Stimulated activated CD8-positive, alpha-beta memory T cell treated with anti-CD3 and anti-CD28 coated beads, Interleukin-15, amount 100 ng/mL, for 4 hours (primary cell): ENCODE data around the gene SYCE1.
A peak's percentile ranks its signal among the peaks of the same experiment; 100 is the strongest.
"Not testable (repeated sequence)": the region's sequence is repeated elsewhere in the genome, so short reads cannot be mapped to it uniquely, and the experiment has no call there.

ENCODE experiments used
- DNase-seq, 2 donors: peaks; one replicate each; pipeline ENCODE4 v3.0.0-alpha.2; 2020; ENCODE audit warnings: low read depth in 2 of 2

SYCE1 gene

GRCh38 chr10:133557381-133557780 is 8.0 kb downstream of the SYCE1 start:
- no peak for DNase-seq

GRCh38 chr10:133555521-133555920 is 9.9 kb downstream of the SYCE1 start:
- no peak for DNase-seq

- DNase-seq = no peak
These were observed 10.8 kb downstream of the SYCE1 start for GRCh38 chr10:133554600-133554999.

- DNase-seq = no peak
These were observed 20.9 kb downstream of the SYCE1 start for GRCh38 chr10:133544506-133544905.

GRCh38 chr10:133541441-133541975 is 23.9 kb downstream of the SYCE1 start:
- not testable (repeated sequence) for DNase-seq

- no peak for DNase-seq
These were observed 27.5 kb downstream of the SYCE1 start for GRCh38 chr10:133537546-133538545.

GRCh38 chr10:133536198-133536597 is 29.2 kb downstream of the SYCE1 start:
- no peak for DNase-seq

- DNase-seq = no peak
These were observed 31.0 kb downstream of the SYCE1 start for GRCh38 chr10:133534417-133534816.

- no peak for DNase-seq
These were observed 32.5 kb downstream of the SYCE1 start for GRCh38 chr10:133532871-133533270.

- DNase-seq = no peak
These were observed 34.9 kb downstream of the SYCE1 start for GRCh38 chr10:133530506-133530905.

GRCh38 chr10:133529576-133529946 is 35.8 kb downstream of the SYCE1 start:
- no peak for DNase-seq

- no peak for DNase-seq
These were observed 36.4 kb downstream of the SYCE1 start for GRCh38 chr10:133528845-133529575.

- no peak for DNase-seq
These were observed 37.0 kb downstream of the SYCE1 start for GRCh38 chr10:133528296-133528844.

- no peak for DNase-seq
These were observed 37.6 kb downstream of the SYCE1 start for GRCh38 chr10:133527771-133528271.

GRCh38 chr10:133526957-133527588 is 38.3 kb downstream of the SYCE1 start, which contains the start of gene CYP2E1:
Gene CYP2E1 (plus strand): TSS chr10:133527363. CDS start chr10:133527396, 33 bp downstream.
- no peak for DNase-seq

- no peak for DNase-seq
These were observed 39.9 kb downstream of the SYCE1 start for GRCh38 chr10:133525444-133525843.

GRCh38 chr10:133523631-133524203 is 41.7 kb downstream of the SYCE1 start:
- no peak for DNase-seq

- peak; percentile 74 to 77 for DNase-seq
These were observed 45.1 kb downstream of the SYCE1 start for GRCh38 chr10:133520193-133520738.

- DNase-seq = not testable (repeated sequence)
These were observed 46.9 kb downstream of the SYCE1 start for GRCh38 chr10:133518517-133518916.

- DNase-seq = no peak
These were observed 49.3 kb downstream of the SYCE1 start for GRCh38 chr10:133516057-133516456.

- no peak for DNase-seq
These were observed 49.9 kb downstream of the SYCE1 start for GRCh38 chr10:133515471-133515870.
